HG02870 (cell line): ENCODE measurements around the gene MAMDC4.
"Not testable (repeated sequence)": the region's sequence is repeated elsewhere in the genome, so short reads cannot be mapped to it uniquely, and the experiment has no call there.

Source experiments
- ATAC-seq: cut with Tn5 transposase; IDR thresholded peaks from one replicate; pipeline ENCODE4 v1.9.1; 2021; ENCODE audit warnings: mild to moderate bottlenecking, moderate library complexity; ENCODE audit not compliant: unreplicated experiment

The MAMDC4 gene

DNA sequence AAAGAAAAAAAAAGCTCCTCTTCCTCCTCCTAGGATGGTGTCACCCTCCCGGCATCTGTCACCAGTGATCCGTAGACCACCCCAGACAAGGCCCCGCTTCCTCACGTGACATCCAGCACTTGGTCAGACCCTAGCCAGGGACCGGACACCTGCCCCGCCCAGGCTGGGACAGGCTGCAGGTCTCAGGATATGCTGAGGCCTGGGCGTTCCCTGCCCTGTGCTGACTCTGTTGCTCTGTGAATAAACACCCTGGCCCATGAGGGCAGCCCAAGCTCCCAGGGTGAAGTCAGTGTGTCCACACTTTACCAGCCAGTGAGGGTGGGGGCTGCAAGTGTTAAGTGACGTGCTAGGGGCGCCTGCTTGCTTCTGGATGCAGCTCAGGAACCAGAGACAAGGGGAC is 8.4 kb downstream of the MAMDC4 start:
- no peak for ATAC-seq

DNA sequence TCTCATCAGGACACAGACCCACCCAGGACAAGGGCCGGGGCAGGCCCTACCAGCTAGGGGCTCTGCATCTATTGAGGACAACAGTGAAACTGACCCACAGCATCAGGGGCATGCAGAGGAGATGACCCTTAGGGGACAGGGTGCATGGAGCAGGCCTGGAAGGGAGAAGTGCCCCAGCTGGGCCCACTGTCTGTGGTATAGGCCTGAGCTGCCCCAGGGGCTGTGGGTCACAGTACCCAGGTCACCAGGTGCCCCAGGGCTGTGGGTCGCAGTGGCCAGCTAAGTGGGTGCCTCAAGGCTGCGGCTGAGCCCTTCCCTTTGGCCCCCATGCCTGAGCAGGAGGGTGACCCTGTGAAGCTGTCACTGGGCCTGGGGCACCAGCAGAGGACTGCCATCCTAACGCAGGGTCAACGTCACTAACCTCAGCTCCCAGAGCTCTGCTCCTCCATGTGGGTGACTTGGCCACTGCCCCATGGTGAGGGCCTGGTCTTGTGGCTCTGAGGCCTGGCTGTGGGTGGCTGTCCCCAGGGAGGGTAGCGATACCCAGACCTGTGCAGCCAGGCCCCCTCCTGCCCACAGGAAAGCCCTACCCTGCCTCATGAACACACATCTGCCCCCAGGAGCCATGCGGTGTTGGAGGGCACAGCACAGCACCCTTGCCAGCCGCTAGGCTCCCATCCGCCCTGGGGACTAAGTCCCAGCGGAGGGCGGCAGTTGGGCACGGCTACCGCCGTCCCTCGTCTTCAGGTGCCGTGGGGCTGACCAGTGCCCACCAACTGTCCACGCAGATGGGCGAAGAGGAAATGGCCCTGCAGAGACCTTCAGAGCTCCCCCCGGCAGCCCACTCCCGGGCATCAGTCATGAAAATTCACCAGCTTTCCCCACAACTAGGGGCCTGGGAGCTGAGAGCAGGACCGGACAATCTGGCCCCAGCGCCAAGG is 9.1 kb downstream of the MAMDC4 start:
- no peak for ATAC-seq

DNA sequence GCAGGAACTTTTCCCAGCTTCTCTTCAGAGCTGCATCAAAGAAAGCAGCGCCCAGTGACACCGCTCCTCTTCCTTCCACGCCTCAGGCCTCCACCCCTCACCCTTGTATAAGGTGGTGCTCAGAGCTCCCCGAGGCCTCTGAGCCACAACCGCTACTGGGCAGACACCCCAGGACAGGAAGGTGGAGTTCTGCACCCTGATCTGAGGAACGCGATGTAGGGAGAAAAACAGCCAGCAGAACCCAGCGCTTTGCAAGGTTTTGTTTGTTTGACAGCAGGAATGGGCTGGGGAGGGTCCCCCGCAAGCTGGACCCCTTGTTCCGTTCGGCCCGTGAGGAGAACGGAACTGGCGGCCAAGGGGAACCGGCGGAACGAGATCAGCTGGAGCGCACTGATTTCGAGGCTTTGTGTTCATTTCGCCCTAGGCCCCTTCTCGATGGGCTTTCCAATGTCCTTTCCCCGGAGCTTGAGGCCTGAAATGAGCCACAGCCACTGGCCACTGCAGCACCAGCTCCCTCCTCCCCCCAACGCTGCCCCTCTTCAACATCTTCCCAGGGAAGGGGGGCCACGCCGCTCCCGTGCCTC is 9.8 kb downstream of the MAMDC4 start:
- ATAC-seq, result no peak

DNA sequence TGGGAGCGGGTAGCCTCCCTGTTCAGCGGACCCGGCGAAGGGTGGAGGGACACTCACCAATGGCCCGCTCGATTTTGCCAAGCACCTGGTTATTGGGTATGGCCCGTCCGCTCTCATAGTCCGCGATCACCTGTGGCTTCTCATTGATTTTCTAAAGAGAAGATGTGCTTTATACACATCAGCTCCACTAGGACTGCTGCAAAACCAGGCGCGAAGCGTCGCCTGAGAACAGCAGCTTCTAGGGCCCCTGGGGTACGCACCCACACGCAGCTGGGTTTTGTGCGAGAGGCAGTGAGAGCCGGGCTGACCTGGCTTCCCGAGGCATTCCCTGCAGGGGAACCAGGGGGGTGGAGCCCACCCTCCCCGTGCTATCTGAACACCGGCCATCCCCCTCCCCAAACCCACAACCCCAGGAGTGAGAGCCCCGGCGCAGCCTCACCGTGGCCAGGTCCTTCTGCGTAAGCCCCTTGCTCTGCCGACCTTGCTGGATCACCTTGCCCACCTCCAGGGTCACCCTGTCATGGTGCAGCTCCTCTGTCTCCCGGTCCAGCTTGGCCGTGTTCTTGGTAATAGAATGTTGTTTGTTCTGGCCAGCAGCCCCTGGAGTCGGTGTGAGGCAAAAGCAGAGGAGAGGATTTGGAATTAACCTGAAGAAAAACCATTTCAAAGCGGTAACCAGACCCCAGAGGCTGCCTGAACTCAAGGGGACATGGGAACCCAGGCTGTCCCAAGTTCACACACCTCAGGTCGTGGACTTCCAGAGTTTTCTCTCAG is 10.9 kb downstream of the MAMDC4 start:
- ATAC-seq, result no peak

DNA sequence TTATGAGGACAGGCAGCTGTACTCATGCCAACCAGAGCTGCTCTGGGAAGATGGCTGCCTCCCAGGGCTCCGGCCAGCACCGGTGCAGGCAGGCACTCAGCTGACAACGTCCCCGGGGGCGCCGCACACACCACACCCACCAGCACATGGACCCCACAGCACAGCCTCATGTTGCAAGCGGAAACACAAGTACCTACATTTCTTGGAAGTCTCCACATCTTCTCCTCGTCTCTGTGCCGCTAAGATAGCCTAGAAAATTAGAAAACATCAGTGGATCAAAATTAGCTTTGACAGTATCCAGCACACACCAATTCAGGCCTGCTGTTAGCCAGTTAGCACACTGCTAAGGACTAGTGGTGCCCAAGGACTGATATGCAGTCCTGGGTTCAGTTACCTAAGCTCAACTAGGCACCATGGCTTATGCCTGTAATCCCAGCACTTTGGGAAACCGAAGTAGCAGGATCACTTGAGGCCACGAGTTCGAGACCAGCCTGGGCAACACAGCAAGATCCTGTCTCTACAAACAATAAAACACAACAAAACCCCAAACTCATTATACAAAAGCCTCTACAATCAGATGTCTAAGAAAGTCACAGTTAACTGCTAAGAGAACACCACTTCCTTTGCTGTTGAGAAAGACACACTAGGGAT is 11.6 kb downstream of the MAMDC4 start:
- ATAC-seq, result no peak

DNA sequence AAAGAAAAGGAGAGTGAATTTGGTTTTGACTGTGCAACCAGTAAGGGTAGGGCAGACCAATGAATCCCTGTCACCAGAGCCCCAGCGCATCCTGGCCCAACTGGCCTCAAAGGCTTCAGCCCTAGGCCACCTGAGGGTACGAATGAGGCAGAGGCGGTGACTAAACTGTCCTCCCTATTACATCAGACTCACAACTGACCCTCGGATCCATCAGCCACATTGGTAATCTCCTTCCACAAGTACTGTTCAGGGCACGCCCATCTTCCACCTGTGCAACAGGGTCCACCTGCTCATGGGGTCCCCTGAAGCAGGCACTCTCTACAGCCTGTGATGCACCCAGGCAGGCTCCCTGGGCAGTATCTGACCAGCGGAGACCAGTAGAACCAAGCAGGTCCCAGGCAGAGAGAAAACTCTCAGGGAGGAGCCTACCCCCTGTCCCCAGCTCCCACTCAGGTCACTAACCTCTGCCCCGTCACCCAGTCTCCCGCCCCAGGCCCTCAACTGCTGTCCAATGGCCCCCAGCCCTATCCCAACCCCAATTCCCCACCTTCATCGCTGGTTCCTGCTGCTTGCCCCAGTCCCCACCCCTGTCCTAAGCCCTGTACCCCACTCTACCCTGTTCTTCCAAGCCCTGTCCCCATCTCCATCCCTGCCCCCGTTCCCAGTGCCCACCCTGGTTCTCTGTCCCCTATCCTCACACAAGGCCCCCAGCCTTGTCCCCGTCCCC is 13.1 kb downstream of the MAMDC4 start:
- no peak for ATAC-seq

DNA sequence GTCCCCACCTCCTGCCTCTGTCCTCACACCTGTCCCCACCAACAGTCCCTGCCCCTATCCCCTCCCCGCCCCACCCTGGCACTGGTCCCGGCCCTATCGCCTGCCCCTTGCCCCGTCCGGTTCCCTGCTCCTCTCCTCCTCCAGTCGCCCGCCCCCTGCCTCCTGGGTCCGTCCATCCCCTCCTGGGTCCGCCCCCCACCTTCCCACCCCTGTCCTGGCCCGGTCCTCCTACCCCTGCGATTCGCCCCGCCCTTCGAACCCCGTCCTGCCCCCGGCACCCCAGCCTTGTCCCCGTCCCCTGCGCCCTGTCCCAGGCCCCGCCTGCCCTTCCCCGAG is 13.6 kb downstream of the MAMDC4 start:
- no peak for ATAC-seq

DNA sequence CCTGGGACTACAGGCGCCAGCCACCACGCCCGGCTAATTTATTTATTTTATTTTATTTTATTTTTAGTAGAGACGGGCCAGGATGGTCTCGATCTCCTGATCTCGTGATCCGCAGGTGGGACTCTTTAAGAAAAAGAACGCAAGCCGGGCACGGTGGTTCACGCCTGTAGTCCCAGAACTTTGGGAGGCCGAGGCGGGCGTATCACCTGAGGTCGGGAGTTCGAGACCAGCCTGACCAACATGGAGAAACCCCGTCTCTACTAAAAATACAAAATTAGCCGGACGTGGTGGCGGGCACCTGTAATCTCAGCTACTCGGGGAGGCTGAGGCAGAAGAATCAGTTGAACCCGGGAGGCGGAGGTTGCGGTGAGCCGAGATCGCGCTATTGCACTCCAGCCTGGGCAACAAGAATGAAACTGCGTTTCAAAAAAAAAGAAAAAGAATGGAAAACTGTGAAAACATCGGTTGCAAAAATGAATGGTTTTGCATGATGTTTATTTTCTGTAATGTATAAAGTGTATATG is 14.8 kb downstream of the MAMDC4 start:
- ATAC-seq, result not testable (repeated sequence)

DNA sequence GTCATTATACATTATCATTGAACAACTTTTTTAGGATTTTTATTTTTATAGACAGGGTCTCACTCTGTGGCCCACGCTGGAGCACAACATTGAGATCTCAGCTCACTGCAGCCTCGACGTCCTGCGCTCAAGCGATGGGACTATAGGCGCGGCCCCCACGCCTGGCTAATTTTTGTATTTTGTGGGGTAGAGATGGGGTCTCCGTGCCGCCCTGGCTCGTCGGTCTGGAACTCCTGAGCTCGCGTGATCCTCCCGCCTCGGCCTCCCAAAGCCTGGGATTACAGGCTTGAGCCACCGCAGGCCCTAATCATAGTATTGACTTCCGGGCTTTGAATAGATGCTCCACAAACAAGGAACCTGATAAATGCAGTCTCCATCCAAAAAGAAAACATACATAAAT is 15.3 kb downstream of the MAMDC4 start:
- ATAC-seq, result no peak

DNA sequence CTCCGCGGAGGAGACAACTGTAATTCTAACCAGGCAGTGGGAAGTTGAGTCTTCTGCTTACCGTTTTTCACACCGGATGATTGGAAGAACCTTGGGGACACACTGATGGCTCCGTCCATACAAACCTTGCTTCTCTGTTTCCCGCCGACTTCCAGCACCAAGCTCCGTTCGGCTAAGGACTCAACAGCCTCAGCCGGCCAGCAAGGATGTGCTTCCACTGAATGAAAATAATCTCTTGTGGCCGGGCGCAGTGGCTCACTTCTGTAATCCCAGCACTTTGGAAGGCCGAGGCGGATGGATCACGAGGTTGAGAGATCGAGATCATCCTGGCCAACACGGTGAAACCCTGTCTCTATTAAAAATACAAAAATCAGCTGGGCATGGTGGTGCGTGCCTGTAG is 15.8 kb downstream of the MAMDC4 start:
- ATAC-seq, result no peak

DNA sequence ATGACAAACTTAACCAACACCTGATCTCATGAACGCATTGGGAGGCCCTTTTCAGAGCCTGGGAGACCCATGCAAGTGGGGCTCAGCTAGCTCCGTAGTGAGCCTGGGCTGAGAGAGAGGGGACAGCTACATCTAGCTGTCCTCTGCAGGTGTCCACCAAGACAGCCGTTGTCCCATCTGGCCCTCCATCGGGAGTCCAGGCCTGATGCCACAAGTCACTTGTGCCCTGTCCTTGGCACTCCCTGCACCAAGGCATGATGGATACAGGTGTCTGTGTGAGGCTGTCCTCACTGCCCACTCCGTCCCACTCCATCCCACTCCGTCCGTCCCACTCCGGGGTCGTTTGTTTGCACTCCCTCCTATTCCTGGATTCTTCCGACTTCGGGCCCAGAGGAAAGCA is 16.5 kb downstream of the MAMDC4 start:
- no peak for ATAC-seq

DNA sequence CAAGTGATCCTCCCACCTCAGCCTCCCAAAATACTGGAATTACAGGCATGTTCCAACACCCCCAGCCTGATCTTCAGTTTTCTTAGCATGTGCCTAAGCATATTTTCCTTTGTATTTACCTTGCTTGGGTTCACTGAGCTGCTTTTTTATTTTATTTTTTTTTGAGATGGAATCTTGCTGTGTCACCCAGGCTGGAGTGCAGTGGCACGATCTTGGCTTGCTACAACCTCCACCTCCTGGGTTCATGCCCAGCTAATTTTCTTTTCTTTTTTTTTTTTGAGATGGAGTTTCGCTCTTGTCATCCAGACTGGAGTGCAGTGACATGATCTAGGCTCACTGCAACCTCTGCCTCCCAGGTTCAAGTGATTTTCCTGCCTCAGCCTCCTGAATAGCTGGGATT is 17.5 kb downstream of the MAMDC4 start:
- not testable (repeated sequence) for ATAC-seq

DNA sequence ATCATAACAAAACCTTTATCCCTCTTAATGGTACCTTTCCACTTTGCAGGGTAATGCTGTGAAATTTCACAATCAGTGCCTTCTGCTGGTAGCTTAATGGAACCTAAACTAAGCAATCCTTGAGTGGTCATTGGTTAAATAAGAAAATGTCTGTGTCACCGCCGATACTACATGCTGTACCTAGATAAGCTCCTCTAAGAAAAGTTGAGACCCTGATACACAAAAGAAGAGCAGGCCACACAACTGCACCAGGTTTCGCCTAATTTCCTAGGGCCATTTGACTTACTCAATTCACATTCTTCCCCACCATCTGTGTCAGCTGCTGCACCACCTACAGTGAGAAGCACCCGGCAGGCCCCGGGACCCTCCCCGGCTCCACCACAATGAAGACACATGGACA is 23.0 kb downstream of the MAMDC4 start:
- ATAC-seq, result no peak

DNA sequence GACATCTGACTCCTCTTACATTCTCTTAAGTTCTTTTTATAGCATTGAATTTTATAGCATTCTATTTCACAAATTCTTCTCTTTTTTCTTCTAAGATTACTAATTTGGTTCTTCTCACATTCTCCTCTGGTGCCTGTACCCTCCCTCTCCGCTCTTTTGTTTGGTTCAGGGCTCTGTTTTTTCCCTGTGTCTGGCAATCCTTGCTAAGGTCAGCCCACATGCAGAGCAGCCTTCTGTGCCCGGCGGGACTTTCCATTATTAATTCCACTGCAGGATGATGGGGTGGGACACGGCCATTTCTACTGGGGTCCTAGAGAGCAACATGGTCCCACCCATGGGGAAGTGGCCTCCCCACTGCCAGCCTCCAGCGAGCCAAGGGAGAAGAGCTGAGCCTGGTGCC is 24.3 kb downstream of the MAMDC4 start:
- no peak for ATAC-seq

DNA sequence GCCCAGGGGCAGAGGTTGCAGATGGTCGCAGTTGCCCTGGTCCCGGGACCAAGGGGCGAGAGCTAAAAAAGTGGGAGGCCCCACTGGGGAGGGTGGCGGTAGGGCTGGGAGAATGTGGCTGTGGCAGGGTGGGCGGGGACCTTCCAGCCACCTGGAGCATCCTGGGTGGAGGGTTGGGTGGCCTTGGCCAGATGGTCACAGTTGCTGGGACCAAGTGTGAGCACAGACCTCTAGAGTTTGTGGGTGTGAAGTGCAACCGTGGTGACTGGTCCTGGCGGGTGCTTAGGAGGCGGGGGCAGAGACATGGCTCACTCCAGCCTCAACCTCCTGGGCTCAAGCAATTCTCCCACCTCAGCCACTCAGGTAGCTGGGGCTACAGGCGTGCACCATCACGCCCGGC is 28.5 kb downstream of the MAMDC4 start:
- no peak for ATAC-seq

DNA sequence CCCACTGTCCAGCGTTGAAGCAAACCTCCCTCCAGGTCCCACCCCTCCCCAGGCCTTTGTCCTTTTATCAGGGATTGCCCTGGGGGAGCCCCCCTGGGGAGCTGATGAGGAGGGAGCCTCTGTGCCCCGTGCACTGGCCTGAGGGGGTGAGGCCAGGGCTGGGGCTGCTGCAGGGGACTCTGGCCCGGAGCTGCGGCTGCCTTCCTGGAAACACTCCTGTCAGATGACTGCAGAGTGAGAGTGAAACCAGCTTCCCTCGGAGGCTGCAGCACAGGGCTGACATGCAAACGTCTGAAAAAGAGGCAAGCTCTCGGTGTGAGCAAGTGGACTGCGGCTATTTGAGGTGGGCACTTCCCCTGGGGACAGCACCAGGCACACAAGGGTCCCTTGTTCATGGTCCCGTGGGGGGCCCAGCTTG is 29.6 kb downstream of the MAMDC4 start:
- no peak for ATAC-seq

DNA sequence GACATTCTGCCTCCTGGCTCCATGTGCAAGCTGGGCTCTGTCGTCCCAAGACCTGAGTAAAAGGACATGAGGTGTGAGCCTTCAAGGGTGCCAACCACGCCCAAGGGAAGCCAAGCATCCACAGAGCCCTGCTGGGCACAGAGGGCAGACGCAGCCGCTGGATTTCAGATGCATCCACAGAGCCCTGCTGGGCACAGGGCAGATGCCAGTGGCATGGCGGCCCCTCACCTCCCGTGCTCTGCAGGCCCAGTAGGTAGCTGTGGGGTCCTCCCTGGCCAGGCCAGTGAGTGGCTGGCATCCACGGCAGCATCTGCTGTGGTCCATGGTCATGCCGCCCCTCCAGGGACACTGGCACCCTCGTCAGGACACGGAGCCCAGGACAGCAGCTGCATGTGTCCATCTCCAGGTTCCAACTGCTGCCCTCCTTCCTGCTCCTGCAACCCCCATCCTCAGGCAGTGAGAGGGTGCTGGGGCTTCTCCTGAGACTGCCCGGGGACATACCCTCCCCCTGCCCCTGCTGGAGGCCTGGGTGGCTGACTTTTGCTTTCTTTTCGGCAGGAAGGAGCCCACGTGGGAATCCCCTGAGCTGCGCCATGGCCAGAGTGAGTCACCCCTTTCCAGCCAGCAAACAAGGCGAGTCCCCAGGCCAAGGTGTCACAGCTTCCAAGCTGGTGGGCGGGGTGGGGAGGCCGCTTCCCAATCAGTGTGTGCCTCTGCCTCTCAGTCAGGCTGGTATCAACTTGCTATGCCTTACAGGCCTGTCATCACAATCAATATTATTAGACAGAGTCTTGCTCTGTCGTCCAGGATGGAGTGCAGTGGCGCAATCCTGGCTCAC is 30.2 kb downstream of the MAMDC4 start:
- ATAC-seq, result no peak

DNA sequence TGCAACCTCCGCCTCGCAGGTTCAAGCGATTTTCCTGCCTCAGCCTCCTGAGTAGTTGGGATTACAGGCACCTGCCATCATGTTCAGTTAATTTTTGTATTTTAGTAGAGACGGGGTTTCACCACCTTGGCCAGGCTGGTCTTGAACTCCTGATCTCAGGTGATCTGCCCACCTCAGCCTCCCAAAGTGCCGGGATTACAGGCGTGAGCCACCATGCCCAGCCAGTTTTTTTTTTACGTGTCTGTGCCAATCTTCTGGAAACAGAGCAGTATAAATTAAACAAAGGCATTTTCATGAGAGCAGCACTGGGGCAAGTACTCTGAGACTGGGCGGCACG is 30.8 kb downstream of the MAMDC4 start:
- ATAC-seq, result not testable (repeated sequence)

DNA sequence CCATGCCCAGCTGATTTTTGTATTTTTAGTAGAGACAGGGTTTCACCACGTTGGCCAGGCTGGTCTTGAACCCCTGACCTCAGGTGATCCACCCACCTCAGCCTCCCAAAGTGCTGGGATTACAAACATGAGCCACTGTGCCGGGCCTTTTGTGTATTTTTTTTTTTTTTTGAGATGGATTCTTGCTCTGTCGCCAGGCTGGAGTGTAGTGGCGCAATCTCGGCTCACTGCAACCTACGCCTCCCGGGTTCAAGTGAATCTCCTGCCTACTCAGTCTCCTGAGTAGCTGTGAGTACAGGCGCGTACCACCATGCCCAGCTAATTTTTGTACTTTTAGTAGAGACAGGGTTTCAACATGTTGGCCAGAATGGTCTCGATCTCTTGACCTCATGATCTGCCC is 31.5 kb downstream of the MAMDC4 start:
- not testable (repeated sequence) for ATAC-seq
